A204.1 (cell line): ENCODE data around the gene MAP3K12.

Experiments used
- FAIRE-seq: peaks from 2 replicates; lab custom pipeline; 2012; peaks lifted over from hg19 to GRCh38; lab: Jason Lieb, UNC

The MAP3K12 gene

GRCh38 chr12:53507603-53507885 lies 8.3 kb upstream of the MAP3K12 start:
- no peak for FAIRE-seq

- no peak for FAIRE-seq
Measured at GRCh38 chr12:53506881-53507602, 7.8 kb upstream of the MAP3K12 start, which contains the start of gene NPFF. TSS of gene NPFF (minus strand) at chr12:53507484. CDS start at chr12:53507474, 10 bp downstream.

- FAIRE-seq = no peak
Measured at GRCh38 chr12:53506450-53506785, 7.2 kb upstream of the MAP3K12 start.

- no peak for FAIRE-seq
Measured at GRCh38 chr12:53505555-53506449, 6.5 kb upstream of the MAP3K12 start.

- FAIRE-seq = no peak
Measured at GRCh38 chr12:53505086-53505485, 5.8 kb upstream of the MAP3K12 start.

GRCh38 chr12:53504004-53504920 lies 5.0 kb upstream of the MAP3K12 start:
- no peak for FAIRE-seq

- FAIRE-seq = no peak
Measured at GRCh38 chr12:53502983-53503728, 3.9 kb upstream of the MAP3K12 start.

- peak; percentile 27 for FAIRE-seq
Measured at GRCh38 chr12:53502331-53502730, 3.1 kb upstream of the MAP3K12 start.

- no peak for FAIRE-seq
Measured at GRCh38 chr12:53501615-53502181, 2.4 kb upstream of the MAP3K12 start.

GRCh38 chr12:53500776-53501614 lies 1.7 kb upstream of the MAP3K12 start, which contains the start of gene TARBP2:
TSS of gene TARBP2 (plus strand) at chr12:53501283. CDS start at chr12:53501409, 126 bp downstream.
- peak; percentile 99 for FAIRE-seq

- FAIRE-seq = no peak
Measured at GRCh38 chr12:53500142-53500775, 1.0 kb upstream of the MAP3K12 start.

- no peak for FAIRE-seq
Measured at GRCh38 chr12:53498235-53498630, 1.0 kb downstream of the MAP3K12 start.

- FAIRE-seq = no peak
Measured at GRCh38 chr12:53497461-53497860, 1.8 kb downstream of the MAP3K12 start.

GRCh38 chr12:53496752-53497032 lies 2.6 kb downstream of the MAP3K12 start:
- FAIRE-seq = no peak

- FAIRE-seq = no peak
Measured at GRCh38 chr12:53495903-53496751, 3.1 kb downstream of the MAP3K12 start.

- FAIRE-seq = no peak
Measured at GRCh38 chr12:53493610-53494391, 5.5 kb downstream of the MAP3K12 start.

- no peak for FAIRE-seq
Measured at GRCh38 chr12:53492830-53493609, 6.2 kb downstream of the MAP3K12 start.

GRCh38 chr12:53492188-53492587 lies 7.1 kb downstream of the MAP3K12 start:
- no peak for FAIRE-seq
